ENCODE results near the gene NEDD4L.
"Not testable (repeated sequence)": the region's sequence is repeated elsewhere in the genome, so short reads cannot be mapped to it uniquely, and the experiment has no call there.

Gene NEDD4L

GRCh38 chr18:58247363-58247834 lies 203.4 kb downstream of the NEDD4L start:
- DNase-seq = no peak

- no peak for DNase-seq
These were observed 205.7 kb downstream of the NEDD4L start for GRCh38 chr18:58249712-58250111.

- no peak for DNase-seq
These were observed 207.4 kb downstream of the NEDD4L start for GRCh38 chr18:58251416-58251815.

- no peak for DNase-seq
These were observed 208.1 kb downstream of the NEDD4L start for GRCh38 chr18:58252166-58252565.

- no peak for DNase-seq
These were observed 209.3 kb downstream of the NEDD4L start for GRCh38 chr18:58253318-58253717.

GRCh38 chr18:58253871-58254270 lies 209.8 kb downstream of the NEDD4L start:
- DNase-seq = no peak

GRCh38 chr18:58254873-58255511 lies 211.0 kb downstream of the NEDD4L start:
- no peak for DNase-seq

- DNase-seq = no peak
These were observed 211.8 kb downstream of the NEDD4L start for GRCh38 chr18:58255701-58256311.

GRCh38 chr18:58256316-58257080 lies 212.5 kb downstream of the NEDD4L start:
- DNase-seq = no peak

GRCh38 chr18:58257461-58257860 lies 213.4 kb downstream of the NEDD4L start:
- no peak for DNase-seq

GRCh38 chr18:58258692-58259342 lies 214.8 kb downstream of the NEDD4L start:
- no peak for DNase-seq

GRCh38 chr18:58263055-58263957 lies 219.3 kb downstream of the NEDD4L start:
- no peak for DNase-seq

- DNase-seq = no peak
These were observed 220.0 kb downstream of the NEDD4L start for GRCh38 chr18:58264075-58264474.

GRCh38 chr18:58264840-58265239 lies 220.8 kb downstream of the NEDD4L start:
- DNase-seq = no peak

- not testable (repeated sequence) for DNase-seq
These were observed 221.5 kb downstream of the NEDD4L start for GRCh38 chr18:58265489-58265888.

GRCh38 chr18:58266291-58266690 lies 222.3 kb downstream of the NEDD4L start:
- DNase-seq = no peak

GRCh38 chr18:58267493-58267892 lies 223.5 kb downstream of the NEDD4L start:
- no peak for DNase-seq

- DNase-seq = no peak
These were observed 224.8 kb downstream of the NEDD4L start for GRCh38 chr18:58268849-58269248.

GRCh38 chr18:58269931-58270330 lies 225.9 kb downstream of the NEDD4L start:
- no peak for DNase-seq

- DNase-seq = no peak
These were observed 226.4 kb downstream of the NEDD4L start for GRCh38 chr18:58270396-58270795.

- DNase-seq = no peak
These were observed 227.7 kb downstream of the NEDD4L start for GRCh38 chr18:58271770-58272169.

- no peak for DNase-seq
These were observed 228.2 kb downstream of the NEDD4L start for GRCh38 chr18:58272209-58272608.
